GM19035 (cell line): ENCODE data around the gene PRCD.
"Not testable (repeated sequence)": the region's sequence is repeated elsewhere in the genome, so short reads cannot be mapped to it uniquely, and the experiment has no call there.

ENCODE experiments used
- ATAC-seq: cut with Tn5 transposase; IDR thresholded peaks from one replicate; pipeline ENCODE4 v1.9.1; 2021; ENCODE audit not compliant: unreplicated experiment

Gene PRCD

GRCh38 chr17:76551685-76552084 lies 11.8 kb downstream of the PRCD start:
- ATAC-seq = no peak

GRCh38 chr17:76553178-76553908 lies 13.5 kb downstream of the PRCD start:
- ATAC-seq = no peak

DNA sequence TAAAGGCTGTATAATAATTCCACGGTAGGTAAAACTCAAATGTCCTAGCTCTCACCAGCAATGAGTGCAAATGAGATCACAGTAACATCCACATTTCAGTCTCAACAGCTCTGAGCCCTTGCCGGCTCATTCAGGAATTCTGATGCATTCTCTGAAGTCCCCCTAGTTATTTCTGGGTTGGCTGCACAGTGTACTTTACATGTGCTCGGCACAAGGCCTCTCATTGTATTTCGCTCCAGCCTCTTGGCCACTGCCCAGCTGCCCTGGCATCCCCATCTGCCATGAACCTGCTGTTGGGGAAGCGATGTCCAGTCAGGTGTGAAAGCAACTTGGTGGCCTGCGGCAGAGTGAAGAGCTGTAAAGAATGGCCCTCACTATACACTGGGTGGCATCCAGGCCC lies 14.3 kb downstream of the PRCD start:
- no peak for ATAC-seq

DNA sequence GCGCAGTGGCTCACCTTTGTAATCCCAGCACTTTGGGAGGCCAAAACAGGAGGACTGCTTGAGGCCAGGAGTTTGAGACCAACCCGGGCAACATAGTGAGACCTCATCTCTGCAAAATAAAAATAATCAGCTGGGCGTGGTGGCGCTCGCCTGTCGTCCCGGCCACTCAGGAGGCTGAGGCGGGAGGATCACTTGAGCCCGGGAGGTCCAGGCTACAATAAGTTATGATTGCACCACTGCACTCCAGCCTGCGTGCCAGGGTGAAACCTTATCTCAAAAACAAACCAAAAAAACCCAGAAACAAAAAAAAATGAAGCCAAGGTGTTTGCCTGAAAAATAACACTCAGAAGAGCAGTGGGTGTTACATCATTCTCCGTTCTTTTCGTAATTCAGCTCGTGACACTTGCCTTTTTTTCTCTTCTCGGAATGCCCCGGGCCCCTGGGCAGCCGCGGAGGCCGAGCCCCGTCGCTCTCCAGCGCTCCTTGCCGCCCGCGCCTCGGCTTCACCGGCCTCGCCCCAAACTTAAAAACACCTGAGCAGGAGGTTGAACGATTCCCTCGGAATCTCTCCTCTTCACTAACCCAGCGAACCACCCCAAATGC lies 17.0 kb downstream of the PRCD start:
- peak; percentile 38 for ATAC-seq

DNA sequence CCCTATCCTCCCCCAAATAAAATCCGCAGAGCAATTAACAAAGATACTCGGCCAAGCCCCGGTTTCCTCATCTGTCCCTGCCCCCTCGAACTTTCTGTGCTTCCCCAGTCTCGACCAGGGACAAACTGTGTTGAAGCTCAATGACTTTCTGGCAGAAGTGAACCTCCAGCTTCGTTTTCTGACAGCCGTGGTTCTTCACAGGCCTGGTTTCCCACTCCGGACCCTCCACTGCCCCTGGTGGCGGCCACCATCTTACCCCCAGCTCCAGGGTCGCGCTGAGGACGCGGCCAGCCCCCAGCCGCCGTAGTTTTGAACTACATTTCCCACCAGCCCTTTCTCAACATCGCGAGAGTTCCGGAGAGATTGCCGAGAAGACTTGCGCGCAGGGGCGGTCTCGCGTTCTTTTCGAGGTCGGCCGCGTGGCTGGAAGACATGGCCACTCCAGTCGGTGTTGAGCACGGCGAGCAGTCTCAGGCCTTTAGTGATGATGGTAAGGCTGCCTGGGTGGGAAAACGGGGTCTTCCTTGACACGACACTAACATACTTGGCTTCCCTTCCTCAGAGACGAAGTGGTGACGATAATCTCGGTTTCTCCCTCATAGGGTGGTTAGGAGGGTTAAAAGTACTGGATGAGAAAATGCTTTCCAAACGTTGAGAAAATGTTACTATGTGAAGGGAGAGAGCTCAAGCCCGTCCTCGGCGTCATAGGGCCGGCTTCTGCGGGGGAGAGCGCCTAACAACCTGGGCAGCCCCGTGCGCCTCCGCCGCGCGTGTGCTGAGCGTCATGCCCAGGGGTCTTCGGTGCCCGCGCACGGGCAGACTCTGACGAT lies 17.7 kb downstream of the PRCD start:
- peak; percentile 86 for ATAC-seq

DNA sequence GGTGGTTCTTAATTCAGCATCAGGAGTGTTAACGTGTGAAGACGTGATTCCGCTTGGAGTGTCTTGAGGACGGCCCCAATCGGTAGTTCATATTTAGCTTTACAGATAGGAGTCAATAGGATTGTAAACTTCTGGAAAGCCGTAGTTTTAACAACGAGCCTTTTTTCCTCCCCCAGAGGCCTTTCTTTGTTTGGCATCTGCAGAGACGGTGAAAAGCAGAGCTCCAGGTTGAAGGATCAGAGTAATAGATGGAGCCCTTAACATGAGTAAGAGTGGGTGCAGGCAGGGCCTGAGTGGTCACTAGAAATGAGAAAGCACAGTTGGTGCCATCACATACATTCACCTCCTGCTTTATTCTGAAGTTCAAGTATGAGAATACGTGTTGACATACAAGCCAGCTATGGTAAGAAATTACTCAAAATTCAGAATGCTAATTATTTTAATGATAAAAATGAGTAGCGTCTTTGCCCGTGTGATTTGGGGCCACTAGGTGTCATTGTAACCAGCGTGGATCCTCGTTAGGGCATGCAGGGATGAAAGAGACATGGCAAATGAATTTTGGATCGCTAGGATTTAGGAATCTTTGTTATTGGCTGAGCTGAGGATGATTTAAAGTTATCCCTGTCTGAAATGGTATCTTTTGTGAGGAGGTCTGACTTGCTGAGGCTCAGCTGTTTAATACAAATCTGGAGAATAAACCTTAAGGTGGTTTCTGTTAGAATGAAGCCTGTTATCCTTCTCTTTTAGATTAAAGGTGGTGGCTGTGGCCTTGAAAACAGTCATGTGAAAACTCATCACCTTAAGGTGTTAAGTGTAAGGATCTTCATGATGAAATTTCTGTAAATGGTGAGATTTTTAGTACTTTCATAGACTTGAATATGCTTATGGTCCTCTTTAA lies 18.6 kb downstream of the PRCD start:
- ATAC-seq = no peak

GRCh38 chr17:76559460-76559859 lies 19.6 kb downstream of the PRCD start:
- ATAC-seq = not testable (repeated sequence)

DNA sequence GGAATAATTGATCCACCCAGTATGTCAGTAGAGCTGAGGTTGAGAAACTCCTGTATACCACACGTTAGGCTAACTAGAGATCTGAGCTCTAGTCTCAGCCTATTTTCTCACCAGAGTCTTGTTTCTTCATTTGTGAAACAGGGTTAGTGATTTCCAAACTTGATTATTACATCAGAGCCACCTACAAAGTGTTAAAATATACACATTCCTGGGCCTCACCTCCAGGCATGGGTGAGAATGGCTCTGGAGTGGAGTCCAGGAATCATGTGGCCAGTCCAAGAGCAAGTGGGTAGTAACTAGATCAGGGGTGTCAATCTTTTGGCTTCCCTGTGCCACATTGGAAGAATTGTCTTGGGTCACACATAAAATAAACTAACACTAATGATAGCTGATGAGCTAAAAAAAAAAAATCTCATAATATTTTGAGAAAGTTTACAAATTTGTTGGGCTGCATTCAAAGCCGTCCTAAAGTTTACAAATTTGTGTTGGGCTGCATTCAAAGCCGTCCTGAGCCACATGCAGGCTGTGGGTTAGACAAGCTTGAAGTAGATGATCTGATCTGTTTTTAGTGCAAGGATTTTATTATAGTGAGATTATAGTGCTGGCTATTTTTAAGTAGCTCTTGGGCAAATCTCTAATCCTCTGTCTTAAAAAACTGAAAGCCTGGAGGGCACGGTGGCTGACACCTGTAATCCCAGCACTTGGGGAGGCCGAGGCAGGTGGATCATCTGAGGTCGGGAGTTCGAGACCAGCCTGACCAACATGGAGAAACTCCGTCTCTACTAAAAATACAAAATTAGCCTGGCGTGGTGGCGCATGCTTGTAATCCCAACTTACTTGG lies 20.4 kb downstream of the PRCD start:
- no peak for ATAC-seq

DNA sequence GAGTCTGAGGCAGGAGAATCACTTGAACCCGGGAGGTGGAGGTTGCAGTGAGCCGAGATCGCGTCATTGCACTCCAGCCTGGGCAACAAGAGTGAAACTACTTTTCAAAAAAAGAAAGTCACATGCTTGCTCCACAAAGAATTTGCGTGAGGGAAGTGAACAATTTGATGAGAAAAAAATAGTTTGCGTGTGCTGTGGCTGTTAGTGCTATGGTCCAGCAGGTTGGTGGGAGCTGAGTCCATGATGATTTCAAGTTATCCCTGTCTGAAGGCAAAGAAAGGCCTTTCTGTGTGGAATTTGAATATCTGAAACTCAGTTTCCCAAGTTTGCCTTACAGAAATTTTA lies 21.0 kb downstream of the PRCD start:
- ATAC-seq = no peak

GRCh38 chr17:76561332-76561731 lies 21.5 kb downstream of the PRCD start:
- ATAC-seq = no peak

DNA sequence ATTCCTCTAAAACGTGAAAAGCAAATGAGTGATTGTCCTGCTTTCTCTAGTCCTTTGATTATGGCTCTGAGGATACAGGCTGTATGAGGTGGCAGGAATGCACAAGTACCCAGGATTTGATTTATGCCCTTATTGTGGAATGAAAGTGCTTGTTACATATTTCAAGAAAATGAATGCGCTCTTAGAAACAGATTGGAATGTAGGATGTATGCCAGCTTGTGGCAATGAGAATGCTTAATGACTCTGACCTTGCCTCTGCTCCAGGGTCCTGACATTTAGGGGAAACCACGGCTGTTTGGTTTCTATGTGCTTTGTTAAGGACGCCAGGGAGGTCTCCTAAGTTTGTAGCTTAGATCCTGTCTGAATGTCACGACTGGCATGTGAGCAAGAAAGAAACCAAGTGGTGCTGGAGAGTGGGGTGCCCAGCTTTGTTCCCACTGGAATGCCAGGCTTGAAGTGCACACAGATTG lies 22.0 kb downstream of the PRCD start:
- ATAC-seq = no peak

- no peak for ATAC-seq
These were observed 22.9 kb downstream of the PRCD start for GRCh38 chr17:76562734-76563148.

GRCh38 chr17:76563359-76563758 lies 23.5 kb downstream of the PRCD start:
- not testable (repeated sequence) for ATAC-seq

- not testable (repeated sequence) for ATAC-seq
These were observed 25.3 kb downstream of the PRCD start for GRCh38 chr17:76564991-76565727.

DNA sequence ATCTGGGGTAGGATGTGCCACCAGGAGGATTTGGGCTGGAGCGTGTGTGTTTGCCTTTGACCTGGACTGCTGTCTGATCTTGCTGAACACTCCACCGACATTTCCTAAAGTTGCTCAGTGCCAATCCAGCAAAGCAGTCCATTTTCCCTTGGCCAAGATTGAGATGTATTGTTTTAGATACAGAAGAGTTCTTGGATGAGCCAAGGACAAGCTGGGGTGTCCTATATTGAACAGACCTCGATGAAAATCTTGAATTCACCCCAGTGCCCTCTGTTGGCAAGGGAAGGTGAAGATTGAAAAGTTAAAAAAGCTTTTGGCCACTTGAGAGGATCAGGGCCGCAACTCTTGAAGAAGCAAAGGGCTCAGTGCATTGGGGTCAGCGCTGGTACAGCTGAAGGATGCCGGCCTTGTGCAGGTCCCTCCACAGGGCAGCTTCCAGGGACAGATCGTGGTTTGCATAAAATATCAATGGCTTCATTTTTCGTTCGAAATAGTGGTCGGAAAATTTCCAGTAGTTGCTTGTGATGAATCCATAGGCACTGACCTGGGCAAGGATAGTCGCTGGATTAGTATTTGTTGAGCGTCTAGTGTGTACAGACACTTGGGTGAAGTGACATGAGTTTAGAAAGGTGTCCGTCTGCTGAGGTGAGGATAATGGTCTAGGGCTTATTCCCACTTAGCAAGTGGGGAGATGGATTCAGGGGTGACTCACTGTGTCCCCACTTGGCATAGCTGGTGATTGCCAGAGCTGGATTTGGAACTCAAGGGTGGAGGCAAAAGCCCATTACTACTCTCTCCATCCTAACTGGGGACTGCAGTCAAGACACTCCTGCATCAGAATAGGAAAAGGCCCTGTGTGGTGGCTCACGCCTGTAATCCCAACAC lies 26.1 kb downstream of the PRCD start:
- ATAC-seq = no peak

- no peak for ATAC-seq
These were observed 26.7 kb downstream of the PRCD start for GRCh38 chr17:76566613-76566943.

- no peak for ATAC-seq
These were observed 27.2 kb downstream of the PRCD start for GRCh38 chr17:76566988-76567431.
